IPS DF 6.9 (cell line): ENCODE results near the gene KYAT1.

ENCODE experiments used
- DNase-seq: peaks from one replicate; pipeline ENCODE4 v3.0.0-alpha.2; 2013; ENCODE audit warnings: low read depth, low spot score
- H3K27ac ChIP-seq: one replicate; pipeline ENCODE4 v1.5.1; 2013; ENCODE audit warnings: low read length, control low read depth
- H3K27me3 ChIP-seq: 2 replicates; pipeline ENCODE4 v1.6.1; 2013; ENCODE audit warnings: mild to moderate bottlenecking, low read length; ENCODE audit not compliant: control insufficient read depth, insufficient read depth
- H3K36me3 ChIP-seq: 2 replicates; pipeline ENCODE4 v1.6.1; 2013; ENCODE audit warnings: low read length; ENCODE audit not compliant: control insufficient read depth, insufficient read depth
- H3K4me1 ChIP-seq: 2 replicates; pipeline ENCODE4 v1.6.1; 2013; ENCODE audit warnings: low read length; ENCODE audit not compliant: control insufficient read depth, insufficient read depth
- H3K4me3 ChIP-seq: 2 replicates; pipeline ENCODE4 v1.5.1; 2013; ENCODE audit warnings: mild to moderate bottlenecking, low read length
- H3K9me3 ChIP-seq: 2 replicates; pipeline ENCODE4 v1.6.1; 2013; ENCODE audit warnings: low read length, inconsistent platforms; ENCODE audit not compliant: control insufficient read depth, insufficient read depth
- WGBS: extraction: QIAGEN DNeasy Blood & Tissue Kit; methylation state at CpG from one replicate; pipeline ENCODE4 v1.1.7; 2013; ENCODE audit warnings: mixed read lengths, missing lambda C conversion rate; ENCODE audit not compliant: insufficient read length, insufficient coverage; 5-methylcytosine and 5-hydroxymethylcytosine counted together

The KYAT1 gene

DNA sequence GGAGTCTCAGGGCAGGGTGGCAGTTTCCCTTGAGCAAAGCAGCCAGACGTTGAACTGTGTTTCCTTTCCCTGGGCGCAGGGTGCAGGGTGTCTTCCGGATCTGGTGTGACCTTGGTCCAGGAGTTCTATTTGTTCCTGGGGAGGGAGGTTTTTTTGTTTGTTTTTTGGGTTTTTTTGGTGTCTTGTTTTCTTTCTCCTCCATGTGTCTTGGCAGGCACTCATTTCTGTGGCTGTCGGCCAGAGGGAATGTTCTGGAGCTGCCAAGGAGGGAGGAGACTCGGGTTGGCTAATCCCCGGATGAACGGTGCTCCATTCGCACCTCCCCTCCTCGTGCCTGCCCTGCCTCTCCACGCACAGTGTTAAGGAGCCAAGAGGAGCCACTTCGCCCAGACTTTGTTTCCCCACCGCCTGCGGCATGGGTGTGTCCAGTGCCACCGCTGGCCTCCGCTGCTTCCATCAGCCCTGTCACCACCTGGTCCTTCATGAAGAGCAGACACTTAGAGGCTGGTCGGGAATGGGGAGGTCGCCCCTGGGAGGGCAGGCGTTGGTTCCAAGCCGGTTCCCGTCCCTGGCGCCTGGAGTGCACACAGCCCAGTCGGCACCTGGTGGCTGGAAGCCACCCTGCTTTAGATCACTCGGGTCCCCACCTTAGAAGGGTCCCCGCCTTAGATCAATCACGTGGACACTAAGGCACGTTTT lies 35.5 kb upstream of the KYAT1 start:
- no peak overlapping the region for H3K27ac ChIP-seq
- no peak overlapping the region for H3K4me3 ChIP-seq
- H3K27me3 ChIP-seq: no peaks in the 10 kb centered on the region
- H3K4me1 ChIP-seq: peaks cover 3% of the 10 kb centered on the region
- no CpG with 5 or more reads among the region's 26 CpGs for WGBS
- no peaks in the 10 kb centered on the region for H3K9me3 ChIP-seq
- H3K36me3 ChIP-seq: peaks cover 22% of the 10 kb centered on the region
- no peak for DNase-seq

DNA sequence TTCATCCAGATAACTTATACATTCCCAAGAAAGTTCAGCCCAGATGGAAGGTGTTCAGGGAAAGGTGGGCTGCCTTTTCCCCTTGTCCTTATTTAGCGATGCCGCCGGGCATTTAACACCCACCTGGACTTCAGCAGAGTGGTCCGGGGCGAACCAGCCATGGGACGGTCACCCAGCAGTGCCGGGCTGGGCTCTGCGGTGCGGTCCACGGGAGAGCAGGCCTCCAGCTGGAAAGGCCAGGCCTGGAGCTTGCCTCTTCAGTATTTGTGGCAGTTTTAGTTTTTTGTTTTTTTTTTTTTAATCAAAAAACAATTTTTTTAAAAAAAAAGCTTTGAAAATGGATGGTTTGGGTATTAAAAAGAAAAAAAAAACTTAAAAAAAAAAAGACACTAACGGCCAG lies 35.0 kb upstream of the KYAT1 start:
- Histone ChIP-seq H3K36me3 (peaks cover 22% of the 10 kb centered on the region), H3K4me1 (peaks cover 6% of the 10 kb centered on the region), H3K27me3 (no peaks in the 10 kb centered on the region), H3K4me3 (no peak overlapping the region), H3K9me3 (no peaks in the 10 kb centered on the region), H3K27ac (no peak overlapping the region)
- no peak for DNase-seq
- no CpG with 5 or more reads among the region's 11 CpGs for WGBS

DNA sequence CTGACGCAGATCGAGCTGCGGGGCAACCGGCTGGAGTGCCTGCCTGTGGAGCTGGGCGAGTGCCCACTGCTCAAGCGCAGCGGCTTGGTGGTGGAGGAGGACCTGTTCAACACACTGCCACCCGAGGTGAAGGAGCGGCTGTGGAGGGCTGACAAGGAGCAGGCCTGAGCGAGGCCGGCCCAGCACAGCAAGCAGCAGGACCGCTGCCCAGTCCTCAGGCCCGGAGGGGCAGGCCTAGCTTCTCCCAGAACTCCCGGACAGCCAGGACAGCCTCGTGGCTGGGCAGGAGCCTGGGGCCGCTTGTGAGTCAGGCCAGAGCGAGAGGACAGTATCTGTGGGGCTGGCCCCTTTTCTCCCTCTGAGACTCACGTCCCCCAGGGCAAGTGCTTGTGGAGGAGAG lies 34.5 kb upstream of the KYAT1 start:
- Histone ChIP-seq H3K27ac (no peak overlapping the region), H3K36me3 (peaks cover 22% of the 10 kb centered on the region), H3K4me3 (no peak overlapping the region), H3K9me3 (no peaks in the 10 kb centered on the region), H3K4me1 (peaks cover 7% of the 10 kb centered on the region), H3K27me3 (no peaks in the 10 kb centered on the region)
- no peak for DNase-seq
- WGBS: no CpG with 5 or more reads among the region's 18 CpGs

DNA sequence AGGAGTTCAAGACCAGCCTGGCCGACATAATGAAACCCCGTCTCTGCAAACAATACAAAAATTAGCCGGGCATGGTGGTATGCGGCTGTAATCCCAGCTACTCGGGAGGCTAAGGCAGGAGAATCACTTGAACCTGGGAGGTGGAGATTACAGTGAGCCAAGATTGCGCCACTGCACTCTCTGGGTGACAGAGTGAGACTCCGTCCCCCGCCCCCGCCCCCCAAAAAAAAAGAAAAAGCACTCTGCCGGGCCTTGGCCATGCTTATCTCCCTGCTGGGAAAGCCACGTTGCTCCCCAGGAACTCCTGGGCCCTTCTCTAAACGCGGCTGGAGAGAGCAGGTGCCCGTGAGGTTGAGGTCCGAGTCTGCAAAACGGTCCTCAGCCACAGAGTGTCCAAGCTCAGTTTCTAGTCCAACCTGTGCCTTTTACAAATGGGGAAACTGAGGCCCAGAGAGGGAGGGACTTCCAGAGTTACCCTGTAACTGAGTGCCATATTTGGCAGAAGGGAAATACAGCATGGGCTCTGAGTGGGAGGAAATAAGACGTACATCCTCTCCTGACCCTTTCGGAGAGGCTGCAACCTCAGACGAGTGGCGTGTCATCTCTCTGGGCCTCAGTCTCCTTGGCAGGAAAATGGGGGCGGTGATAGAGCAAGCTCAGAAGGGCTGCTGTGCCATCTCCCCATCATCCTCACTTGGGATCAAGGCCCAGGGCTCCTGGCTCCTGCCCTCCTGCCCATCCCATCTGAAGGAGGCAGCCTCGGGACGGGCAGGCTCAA lies 32.4 kb upstream of the KYAT1 start:
- WGBS: no CpG with 5 or more reads among the region's 23 CpGs
- Histone ChIP-seq H3K9me3 (no peaks in the 10 kb centered on the region), H3K4me1 (peaks cover 9% of the 10 kb centered on the region), H3K36me3 (peaks cover 29% of the 10 kb centered on the region), H3K4me3 (no peak overlapping the region), H3K27ac (no peak overlapping the region), H3K27me3 (no peaks in the 10 kb centered on the region)
- DNase-seq: no peak

DNA sequence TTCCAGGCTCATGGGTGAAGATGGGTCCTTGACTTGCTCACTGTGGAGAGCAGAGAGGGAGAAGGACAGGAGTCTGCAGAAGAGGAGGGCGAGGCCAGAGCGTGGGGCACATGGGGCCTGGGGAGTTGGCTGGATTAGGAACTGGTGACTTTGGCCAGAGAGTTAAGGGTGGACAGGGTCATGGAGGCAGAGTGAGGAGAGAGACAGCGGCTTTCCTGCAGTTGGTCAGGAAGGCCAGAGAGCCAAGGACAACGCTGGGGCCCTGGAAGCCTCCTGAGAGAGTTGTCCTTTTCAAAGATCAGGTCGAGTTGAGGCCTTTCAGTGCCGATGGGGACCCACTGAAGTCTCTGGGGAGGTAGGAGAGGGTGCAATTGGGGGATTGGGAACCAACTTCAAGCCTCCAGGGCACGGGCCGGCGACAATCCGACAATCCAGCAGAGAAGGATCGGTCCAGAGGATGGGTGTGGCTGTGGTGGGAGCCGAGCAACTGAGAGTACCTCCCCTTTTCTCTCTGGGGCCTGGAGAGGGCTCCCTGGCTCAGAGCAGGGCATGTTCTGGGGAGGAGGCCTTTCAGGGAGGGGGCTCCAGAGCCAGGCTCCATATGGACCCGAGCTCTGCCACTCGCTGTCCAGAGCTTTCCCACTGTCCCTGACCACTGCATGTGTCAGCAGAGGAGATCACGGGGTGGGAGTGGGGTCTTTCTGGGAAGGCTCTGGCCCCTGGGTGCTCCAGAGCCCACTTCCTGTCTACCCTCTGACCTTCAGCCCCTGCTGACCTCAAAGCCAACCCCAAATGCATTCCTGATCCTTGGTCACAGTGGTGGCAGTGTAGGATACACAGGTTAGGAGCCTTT lies 31.5 kb upstream of the KYAT1 start:
- Histone ChIP-seq H3K27ac (no peak overlapping the region), H3K36me3 (peaks cover 38% of the 10 kb centered on the region), H3K9me3 (no peaks in the 10 kb centered on the region), H3K4me3 (no peak overlapping the region), H3K27me3 (no peaks in the 10 kb centered on the region), H3K4me1 (peaks cover 9% of the 10 kb centered on the region)
- no peak for DNase-seq
- no CpG with 5 or more reads among the region's 15 CpGs for WGBS

DNA sequence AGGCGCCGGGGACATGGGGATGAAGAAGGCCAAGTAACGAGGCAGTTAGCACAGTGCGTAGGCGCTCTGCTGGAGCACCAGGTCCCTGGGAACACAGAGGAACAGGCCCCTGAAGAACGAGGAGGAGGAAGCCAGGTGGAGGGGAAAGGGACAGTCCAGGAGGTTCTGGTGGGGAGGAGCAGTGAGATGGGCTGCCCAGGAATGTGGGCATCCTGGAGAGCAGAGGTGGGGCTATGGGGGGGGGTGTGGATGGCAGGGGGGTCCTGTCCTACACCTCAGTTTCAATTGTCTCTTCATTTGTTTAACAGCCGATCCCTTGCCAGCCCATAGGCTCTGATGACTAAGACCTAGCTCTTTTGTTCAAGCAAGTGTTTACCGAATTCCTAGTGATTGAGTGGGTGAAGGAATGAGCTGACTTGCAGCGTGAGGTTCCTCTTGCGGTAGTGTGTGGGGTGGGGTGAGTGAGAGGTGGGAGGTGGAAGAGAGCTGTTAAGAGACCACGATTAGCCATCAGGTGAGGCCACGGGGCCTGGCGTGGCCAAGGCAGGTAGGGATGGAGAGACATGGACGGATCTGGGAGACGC lies 30.6 kb upstream of the KYAT1 start:
- no peak for DNase-seq
- WGBS: no CpG with 5 or more reads among the region's 15 CpGs
- H3K36me3 ChIP-seq: peaks cover 39% of the 10 kb centered on the region
- peaks cover 9% of the 10 kb centered on the region for H3K4me1 ChIP-seq
- H3K9me3 ChIP-seq: no peaks in the 10 kb centered on the region
- H3K4me3 ChIP-seq: no peak overlapping the region
- H3K27ac ChIP-seq: no peak overlapping the region
- H3K27me3 ChIP-seq: no peaks in the 10 kb centered on the region

DNA sequence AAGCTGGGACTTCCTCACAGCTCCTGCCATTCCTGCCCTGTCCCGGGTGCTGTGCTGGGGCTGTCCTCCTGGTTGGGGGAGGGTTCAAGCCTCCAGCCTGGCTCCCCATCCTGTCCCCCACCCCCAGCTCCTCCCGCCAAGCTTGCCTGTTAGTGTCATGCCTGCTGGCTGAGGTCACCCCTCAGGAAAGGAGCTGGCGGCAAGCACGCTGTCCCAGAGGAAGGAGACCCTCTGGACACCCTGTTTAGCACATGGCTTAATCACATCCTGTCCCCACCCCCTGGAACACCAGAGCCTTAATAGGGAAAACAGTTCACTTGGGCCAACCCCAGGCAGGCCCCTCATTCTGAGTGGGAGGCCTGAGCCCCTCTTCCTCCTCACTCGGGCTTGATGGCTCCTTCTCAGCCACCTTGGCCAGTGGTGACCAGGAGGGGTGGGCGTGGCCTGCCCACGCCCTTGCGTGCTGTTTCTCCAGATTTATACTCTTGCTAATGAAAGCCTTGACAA lies 29.8 kb upstream of the KYAT1 start:
- Histone ChIP-seq H3K4me3 (no peak overlapping the region), H3K27me3 (no peaks in the 10 kb centered on the region), H3K36me3 (peaks cover 37% of the 10 kb centered on the region), H3K27ac (no peak overlapping the region), H3K9me3 (no peaks in the 10 kb centered on the region), H3K4me1 (peaks cover 9% of the 10 kb centered on the region)
- DNase-seq: no peak
- WGBS: no CpG with 5 or more reads among the region's 8 CpGs

DNA sequence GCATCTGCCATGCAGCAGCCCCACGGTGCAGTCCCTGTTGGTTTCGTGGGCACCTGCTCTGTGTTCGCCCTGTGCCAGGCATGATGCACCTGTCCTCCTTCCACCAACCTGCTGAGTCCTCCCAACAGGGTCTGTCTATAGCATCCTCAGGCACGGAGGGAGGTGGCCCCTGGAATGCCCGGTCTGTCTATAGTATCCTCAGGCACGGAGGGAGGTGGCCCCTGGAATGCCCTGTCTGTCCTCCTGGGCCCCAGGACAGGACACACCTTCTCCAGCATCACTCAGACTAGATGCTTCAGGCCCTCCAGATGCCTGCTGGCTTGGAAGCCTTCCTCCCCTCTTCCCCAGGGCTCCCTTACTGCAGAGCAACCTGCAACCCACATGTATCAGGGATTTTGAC lies 29.2 kb upstream of the KYAT1 start:
- no peaks in the 10 kb centered on the region for H3K27me3 ChIP-seq
- no peak overlapping the region for H3K27ac ChIP-seq
- H3K9me3 ChIP-seq: no peaks in the 10 kb centered on the region
- WGBS: no CpG with 5 or more reads among the region's 6 CpGs
- H3K4me1 ChIP-seq: peaks cover 9% of the 10 kb centered on the region
- no peak for DNase-seq
- peaks cover 30% of the 10 kb centered on the region for H3K36me3 ChIP-seq
- H3K4me3 ChIP-seq: no peak overlapping the region

DNA sequence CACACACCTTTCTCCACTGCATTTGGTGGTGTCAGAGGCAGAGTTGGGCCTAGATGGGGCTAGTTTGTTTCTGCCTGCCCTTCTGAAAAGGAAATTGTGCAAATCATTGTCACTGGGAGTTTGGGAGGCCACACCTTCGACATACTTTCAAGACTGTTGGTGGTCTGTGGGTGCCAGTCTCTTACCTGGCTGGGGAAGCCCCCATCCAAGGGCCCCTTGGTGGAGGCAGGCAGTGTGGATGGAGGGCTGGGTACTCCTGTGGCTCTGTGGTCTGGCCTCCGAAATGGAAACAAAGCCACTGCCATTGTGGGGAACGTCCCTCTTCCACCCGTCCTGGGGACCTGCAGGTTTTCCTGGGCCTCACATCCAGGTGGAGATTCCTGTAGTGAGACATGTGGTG lies 28.1 kb upstream of the KYAT1 start:
- Histone ChIP-seq H3K9me3 (no peaks in the 10 kb centered on the region), H3K27ac (no peak overlapping the region), H3K4me3 (no peak overlapping the region), H3K36me3 (peaks cover 26% of the 10 kb centered on the region), H3K27me3 (no peaks in the 10 kb centered on the region), H3K4me1 (peaks cover 9% of the 10 kb centered on the region)
- DNase-seq: no peak
- WGBS: no CpG with 5 or more reads among the region's 4 CpGs

DNA sequence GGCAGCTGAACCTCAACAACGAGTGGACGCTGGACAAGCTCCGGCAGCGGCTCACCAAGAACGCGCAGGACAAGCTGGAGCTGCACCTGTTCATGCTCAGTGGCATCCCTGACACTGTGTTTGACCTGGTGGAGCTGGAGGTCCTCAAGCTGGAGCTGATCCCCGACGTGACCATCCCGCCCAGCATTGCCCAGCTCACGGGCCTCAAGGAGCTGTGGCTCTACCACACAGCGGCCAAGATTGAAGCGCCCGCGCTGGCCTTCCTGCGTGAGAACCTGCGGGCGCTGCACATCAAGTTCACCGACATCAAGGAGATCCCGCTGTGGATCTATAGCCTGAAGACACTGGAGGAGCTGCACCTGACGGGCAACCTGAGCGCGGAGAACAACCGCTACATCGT lies 26.6 kb upstream of the KYAT1 start:
- no CpG with 5 or more reads among the region's 24 CpGs for WGBS
- H3K36me3 ChIP-seq: peaks cover 26% of the 10 kb centered on the region
- H3K27ac ChIP-seq: no peak overlapping the region

More for the DNA sequence above, 26.6 kb upstream of the KYAT1 start:
- peaks cover 9% of the 10 kb centered on the region for H3K4me1 ChIP-seq
- H3K27me3 ChIP-seq: no peaks in the 10 kb centered on the region
- H3K4me3 ChIP-seq: no peak overlapping the region
- no peak for DNase-seq
- no peaks in the 10 kb centered on the region for H3K9me3 ChIP-seq
